ENCODE measurements around the gene PJA2. TPM values are rescaled to one million over a fixed set of nuclear protein-coding genes. Genes with fewer than 3 reads are reported as not detected.

The PJA2 gene
- total and polyA plus RNA-seq, 2 of the 8 experiments (the other 6 are each of a cell fraction or from before 2014, with no cell fraction given), result 15.3 to 47.7 TPM

DNA sequence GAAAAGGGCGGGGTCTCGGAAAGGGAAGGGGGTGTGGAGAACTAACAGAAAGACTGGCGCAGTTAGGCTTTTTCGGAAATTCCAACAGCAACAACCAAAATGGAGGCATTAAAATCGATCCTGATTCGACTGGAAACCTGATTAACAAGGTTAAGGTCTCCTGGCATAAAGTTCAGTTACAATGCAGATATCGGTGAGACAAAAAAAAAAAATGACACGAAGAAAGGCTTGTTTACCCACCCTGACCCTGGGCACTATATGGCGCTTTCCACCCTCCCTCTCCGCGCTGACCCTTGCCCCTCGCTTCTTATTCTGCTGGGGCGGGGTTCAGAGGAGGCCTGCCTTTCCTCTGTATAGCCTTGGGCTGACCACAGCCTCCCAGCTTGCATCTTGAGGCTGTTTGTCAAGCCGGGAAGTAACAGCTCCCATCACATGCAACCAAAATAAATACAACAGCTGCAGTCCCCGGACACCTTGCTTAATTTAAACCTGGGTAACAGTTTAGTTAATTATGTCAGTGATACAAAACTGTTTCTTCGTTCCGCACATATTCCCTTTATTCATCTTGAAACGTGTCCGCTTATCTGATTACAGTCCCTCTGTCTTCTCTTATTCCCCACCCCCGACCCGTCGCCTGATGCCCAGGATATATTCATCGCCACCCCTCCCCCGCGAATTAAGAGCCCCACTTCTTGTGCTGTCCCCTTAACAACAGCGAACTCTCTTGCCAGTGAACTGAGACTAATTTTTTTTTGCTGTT, 795 bp upstream of the PJA2 start (continued):
- TF ChIP-seq RNF2 (IDR thresholded peaks at IDR 0.05; ENCODE audit: borderline replicate concordance, low read depth, low read length, missing control alignments, poor library complexity, severe bottlenecking) (no peak), FOSL1 (IDR thresholded peaks at IDR 0.05; ENCODE audit: insufficient read depth, low read depth, low read length) (no peak), CBX8 (IDR thresholded peaks at IDR 0.05; ENCODE audit: borderline replicate concordance, low read depth, low read length) (no peak), TEAD4 (IDR thresholded peaks at IDR 0.05; ENCODE audit: low read depth, low read length) (no peak), BCL11A (IDR thresholded peaks at IDR 0.05; ENCODE audit: low read depth in 2 of 2, low read length in 2 of 2) (no peak), BACH1 (IDR thresholded peaks at IDR 0.05; ENCODE audit: low read length) (no peak), CBX5 (IDR thresholded peaks at IDR 0.05; ENCODE audit: low read depth, low read length) (no peak), SIX5 (IDR thresholded peaks at IDR 0.05; ENCODE audit: low read depth, low read length) (no peak), RXRA (IDR thresholded peaks at IDR 0.05; ENCODE audit: insufficient read depth, low read depth, low read length) (no peak), SUZ12 (IDR thresholded peaks at IDR 0.05; ENCODE audit: low read length) (no peak), HDAC2 (IDR thresholded peaks at IDR 0.05; ENCODE audit: borderline replicate concordance in 1 of 2, low read depth in 2 of 2, low read length in 2 of 2) (no peak), GABPA (IDR thresholded peaks at IDR 0.05; ENCODE audit: borderline replicate concordance, insufficient read depth, low read length) (no peak), SAP30 (IDR thresholded peaks at IDR 0.05; ENCODE audit: insufficient read depth, insufficient replicate concordance, low read length) (peak; percentile 60), GTF2F1 (IDR thresholded peaks at IDR 0.05; ENCODE audit: borderline replicate concordance, low read depth, low read length) (no peak), RAD21 (IDR thresholded peaks at IDR 0.05 in 1 of 2, conservative IDR thresholded peaks at IDR 0.05 in 1 of 2; ENCODE audit: low read depth in 2 of 2, low read length in 2 of 2) (no peak), TCF12 (IDR thresholded peaks at IDR 0.05; ENCODE audit: low read depth, low read length) (no peak), SP1 (IDR thresholded peaks at IDR 0.05; ENCODE audit: low read depth, low read length) (no peak)
- TF ChIP-seq, protein P1, sequence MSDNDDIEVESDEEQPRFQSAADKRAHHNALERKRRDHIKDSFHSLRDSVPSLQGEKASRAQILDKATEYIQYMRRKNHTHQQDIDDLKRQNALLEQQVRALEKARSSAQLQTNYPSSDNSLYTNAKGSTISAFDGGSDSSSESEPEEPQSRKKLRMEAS (IDR thresholded peaks at IDR 0.05), result no peak
- TF ChIP-seq, protein P2, sequence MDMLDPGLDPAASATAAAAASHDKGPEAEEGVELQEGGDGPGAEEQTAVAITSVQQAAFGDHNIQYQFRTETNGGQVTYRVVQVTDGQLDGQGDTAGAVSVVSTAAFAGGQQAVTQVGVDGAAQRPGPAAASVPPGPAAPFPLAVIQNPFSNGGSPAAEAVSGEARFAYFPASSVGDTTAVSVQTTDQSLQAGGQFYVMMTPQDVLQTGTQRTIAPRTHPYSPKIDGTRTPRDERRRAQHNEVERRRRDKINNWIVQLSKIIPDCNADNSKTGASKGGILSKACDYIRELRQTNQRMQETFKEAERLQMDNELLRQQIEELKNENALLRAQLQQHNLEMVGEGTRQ (IDR thresholded peaks at IDR 0.05; ENCODE audit: low read length), result no peak

Measured in H1 (cell line).